HEK293T (cell line): ENCODE measurements around the gene PRCD.

Source experiments
- BHLHE40 ChIP-seq: fragments of 450-650 bp; IDR thresholded peaks from 2 replicates; pipeline ENCODE4 v1.6.1; 2016; ENCODE audit warnings: mild to moderate bottlenecking, moderate library complexity, borderline replicate concordance
- CTBP1 ChIP-seq: fragments of 450-650 bp; IDR thresholded peaks from 2 replicates; pipeline ENCODE4 v1.6.1; 2016; ENCODE audit warnings: borderline replicate concordance
- ELF4 ChIP-seq: fragments of 450-650 bp; IDR thresholded peaks from 2 replicates; pipeline ENCODE4 v1.6.1; 2017; ENCODE audit warnings: antibody characterized with exemption
- FOXA1 ChIP-seq: fragments of 450-650 bp; IDR thresholded peaks from 2 replicates; pipeline ENCODE4 v1.6.1; 2016; ENCODE audit warnings: mild to moderate bottlenecking
- FOXM1 ChIP-seq: fragments of 450-650 bp; IDR thresholded peaks from 2 replicates; pipeline ENCODE4 v1.6.1; 2017; ENCODE audit warnings: mild to moderate bottlenecking, borderline replicate concordance
- HDGF ChIP-seq: fragments of 450-650 bp; IDR thresholded peaks from 2 replicates; pipeline ENCODE4 v1.6.1; 2017; ENCODE audit warnings: antibody characterized with exemption, borderline replicate concordance
- L3MBTL2 ChIP-seq: fragments of 450-650 bp; conservative IDR thresholded peaks from 2 replicates; pipeline ENCODE4 v1.6.1; 2016; ENCODE audit warnings: mild to moderate bottlenecking
- LEF1 ChIP-seq: fragments of 450-650 bp; IDR thresholded peaks from 2 replicates; pipeline ENCODE4 v1.6.1; 2017; ENCODE audit warnings: mild to moderate bottlenecking, borderline replicate concordance
- NFRKB ChIP-seq: fragments of 450-650 bp; IDR thresholded peaks from 2 replicates; pipeline ENCODE4 v1.6.1; 2016; ENCODE audit warnings: mild to moderate bottlenecking, moderate library complexity
- SP1 ChIP-seq: fragments of 450-650 bp; IDR thresholded peaks from 2 replicates; pipeline ENCODE4 v1.6.1; 2017
- SUZ12 ChIP-seq: fragments of 450-650 bp; IDR thresholded peaks from 2 replicates; pipeline ENCODE4 v1.6.1; 2016; ENCODE audit warnings: mild to moderate bottlenecking
- ZNF384 ChIP-seq: fragments of 450-650 bp; IDR thresholded peaks from 2 replicates; pipeline ENCODE4 v1.6.1; 2016

DNA sequence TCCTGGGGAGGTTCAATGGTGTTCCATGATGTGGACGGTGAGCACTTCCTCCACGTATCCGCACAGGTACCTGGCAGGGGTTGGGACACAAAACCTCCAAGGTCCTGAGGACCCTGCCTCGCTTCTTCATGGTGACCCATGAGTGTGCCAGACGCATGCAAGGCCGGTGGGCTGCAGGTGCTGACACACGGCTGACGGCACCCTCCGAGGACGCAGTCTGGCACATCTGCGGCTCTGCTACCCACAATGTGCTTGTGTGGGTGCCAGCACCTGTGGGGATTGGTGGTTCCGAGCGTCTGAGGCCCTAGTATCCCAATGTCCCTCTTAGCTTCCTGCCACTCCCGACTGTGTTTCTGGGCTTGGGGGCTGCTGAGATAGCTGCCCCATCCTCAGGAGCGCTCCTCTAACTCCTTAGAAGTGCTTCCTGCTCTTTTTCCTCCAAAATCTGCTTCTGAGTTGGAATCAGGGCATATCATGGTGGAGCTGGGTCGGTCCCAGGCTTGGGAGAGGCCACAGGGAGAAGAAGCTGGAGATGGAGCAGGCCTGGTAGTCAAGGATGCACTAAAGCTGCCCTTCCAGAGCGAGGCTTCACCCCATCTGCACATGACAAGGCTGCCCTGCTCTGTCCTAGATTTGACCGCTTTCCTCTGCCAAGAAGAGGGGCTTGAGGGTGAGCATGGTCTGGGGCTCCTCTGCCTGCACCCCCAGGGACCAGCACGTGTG, 3.9 kb upstream of the PRCD start:
- TF ChIP-seq ELF4 (no peak), FOXM1 (no peak), FOXA1 (no peak), SP1 (no peak), BHLHE40 (no peak), ZNF384 (no peak), NFRKB (no peak), HDGF (no peak), CTBP1 (no peak), L3MBTL2 (no peak), SUZ12 (no peak), LEF1 (no peak)
